ENCODE measurements around the gene ZNF526.

ZNF526 gene

GRCh38 chr19:42175952-42176648 is 44.0 kb upstream of the ZNF526 start:
- peak overlapping the region; percentile 26; the same call in 1 of the 2 replicates for H3K9ac ChIP-seq (ENCODE audit: low read length)
- H3K4me3 ChIP-seq (ENCODE audit: low read depth, low read length, poor library complexity, severe bottlenecking) = peak overlapping the region; percentile 49
- no peaks in the 10 kb centered on the region for H3K79me2 ChIP-seq (ENCODE audit: insufficient read depth, low read length)

DNA sequence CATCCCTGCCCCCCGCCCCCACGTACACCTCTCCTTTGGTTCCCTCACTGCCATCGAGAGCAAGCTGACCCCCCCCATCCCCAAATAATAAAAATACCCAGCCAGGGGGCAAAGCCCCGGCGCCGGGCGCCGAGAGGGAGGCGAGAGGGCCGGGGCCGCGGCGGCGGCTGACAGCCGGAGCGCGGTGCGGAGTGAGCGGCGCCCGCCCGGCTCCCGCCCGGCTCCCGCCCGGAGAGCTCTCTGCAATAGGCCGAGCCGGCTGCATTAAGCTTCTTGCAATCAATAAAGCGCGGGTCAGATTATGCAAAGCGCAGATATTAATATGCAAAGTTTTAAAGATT is 43.5 kb upstream of the ZNF526 start:
- no peaks in the 10 kb centered on the region for H4K20me1 ChIP-seq (ENCODE audit: insufficient read depth, low read length)
- H3K36me3 ChIP-seq (ENCODE audit: insufficient read depth, low read length) = no peaks in the 10 kb centered on the region
- H3K4me3 ChIP-seq (ENCODE audit: low read depth, low read length, poor library complexity, severe bottlenecking) = peak overlapping the region; percentile 49
- H3K79me2 ChIP-seq (ENCODE audit: insufficient read depth, low read length) = no peaks in the 10 kb centered on the region
- H3K9me2 ChIP-seq (ENCODE audit: low read depth, low read length) = no peaks in the 10 kb centered on the region
- H3K9me3 ChIP-seq (ENCODE audit: low read length) = no peaks in the 10 kb centered on the region
- TF ChIP-seq EZH2 (IDR thresholded peaks at IDR 0.05; ENCODE audit: borderline replicate concordance, low read length) = no peak
- TF ChIP-seq CTCF (IDR thresholded peaks at IDR 0.05; ENCODE audit: low read length) = no peak
- no peak overlapping the region for H3K27ac ChIP-seq (ENCODE audit: low read depth, low read length, poor library complexity, severe bottlenecking)
- H3K27me3 ChIP-seq (ENCODE audit: insufficient read depth, low read length) = peaks cover 3% of the 10 kb centered on the region; the same call in 1 of the 2 replicates
- H3K4me1 ChIP-seq (ENCODE audit: insufficient read depth, low read length, severe bottlenecking) = peaks cover 14% of the 10 kb centered on the region
- peak overlapping the region; percentile 60 for H3K4me2 ChIP-seq (ENCODE audit: low read length)
- no peak overlapping the region for H2AFZ ChIP-seq (ENCODE audit: low read length)
- H3K9ac ChIP-seq (ENCODE audit: low read length) = peak overlapping the region; percentile 26; the same call in 1 of the 2 replicates
- H3F3A ChIP-seq (ENCODE audit: insufficient read depth, low read length) = 0 out of 2 replicates have a peak, but pooled peaks cover 5% of the 10 kb centered on the region

More at GRCh38 chr19:42175952-42176648, 44.0 kb upstream of the ZNF526 start:
- TF ChIP-seq EZH2 (IDR thresholded peaks at IDR 0.05; ENCODE audit: borderline replicate concordance, low read length) (no peak), CTCF (IDR thresholded peaks at IDR 0.05; ENCODE audit: low read length) (no peak)
- Histone ChIP-seq H3K9me2 (ENCODE audit: low read depth, low read length) (no peaks in the 10 kb centered on the region), H3K4me2 (ENCODE audit: low read length) (peak overlapping the region; percentile 60), H3K36me3 (ENCODE audit: insufficient read depth, low read length) (no peaks in the 10 kb centered on the region), H2AFZ (ENCODE audit: low read length) (no peak overlapping the region), H3F3A (ENCODE audit: insufficient read depth, low read length) (0 out of 2 replicates have a peak, but pooled peaks cover 5% of the 10 kb centered on the region), H3K4me1 (ENCODE audit: insufficient read depth, low read length, severe bottlenecking) (peaks cover 14% of the 10 kb centered on the region), H4K20me1 (ENCODE audit: insufficient read depth, low read length) (no peaks in the 10 kb centered on the region), H3K27ac (ENCODE audit: low read depth, low read length, poor library complexity, severe bottlenecking) (no peak overlapping the region), H3K27me3 (ENCODE audit: insufficient read depth, low read length) (peaks cover 3% of the 10 kb centered on the region; the same call in 1 of the 2 replicates), H3K9me3 (ENCODE audit: low read length) (no peaks in the 10 kb centered on the region)

DNA sequence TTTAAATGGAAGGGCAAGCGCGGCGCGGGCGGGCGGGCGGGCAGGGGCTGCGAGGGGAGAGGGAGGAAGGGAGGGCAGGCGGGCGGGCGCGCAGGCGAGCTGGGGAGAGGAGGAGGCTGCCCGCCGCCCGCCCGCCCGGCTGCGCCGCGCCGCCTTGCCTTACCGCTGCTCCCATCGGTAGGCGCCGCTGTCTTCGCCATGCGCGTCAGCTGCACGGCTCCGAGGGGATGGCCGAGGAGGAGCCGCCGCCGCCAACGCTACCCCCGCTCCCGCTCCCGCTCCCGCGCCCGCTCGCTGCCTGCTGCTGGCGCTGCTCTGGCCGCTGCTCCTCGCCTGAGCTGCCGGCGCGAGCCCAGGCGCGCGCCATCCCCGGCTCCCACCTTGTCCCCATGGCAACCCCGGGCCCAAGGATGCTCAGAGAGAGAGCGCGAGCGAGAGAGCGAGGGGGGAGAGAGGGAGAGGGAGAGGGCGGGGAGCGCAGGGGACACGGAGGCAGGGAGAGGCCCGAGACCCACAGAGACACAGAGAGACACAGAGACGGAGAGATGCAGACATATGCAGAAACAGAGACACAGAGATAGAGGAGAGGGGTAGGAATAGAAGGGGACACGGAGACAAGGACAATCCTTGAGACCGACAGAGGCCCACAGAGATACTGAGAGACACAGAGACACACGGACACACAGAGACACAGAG is 43.0 kb upstream of the ZNF526 start:
- Histone ChIP-seq H3K4me2 (ENCODE audit: low read length) (peak overlapping the region; percentile 60), H2AFZ (ENCODE audit: low read length) (no peak overlapping the region), H3K27ac (ENCODE audit: low read depth, low read length, poor library complexity, severe bottlenecking) (no peak overlapping the region), H3K9me3 (ENCODE audit: low read length) (no peaks in the 10 kb centered on the region), H3K9ac (ENCODE audit: low read length) (no peak overlapping the region; the same call in 1 of the 2 replicates), H4K20me1 (ENCODE audit: insufficient read depth, low read length) (no peaks in the 10 kb centered on the region), H3K27me3 (ENCODE audit: insufficient read depth, low read length) (peaks cover 3% of the 10 kb centered on the region; the same call in 1 of the 2 replicates), H3K9me2 (ENCODE audit: low read depth, low read length) (no peaks in the 10 kb centered on the region), H3K36me3 (ENCODE audit: insufficient read depth, low read length) (no peaks in the 10 kb centered on the region), H3F3A (ENCODE audit: insufficient read depth, low read length) (0 out of 2 replicates have a peak, but pooled peaks cover 5% of the 10 kb centered on the region), H3K79me2 (ENCODE audit: insufficient read depth, low read length) (no peaks in the 10 kb centered on the region), H3K4me1 (ENCODE audit: insufficient read depth, low read length, severe bottlenecking) (peaks cover 14% of the 10 kb centered on the region), H3K4me3 (ENCODE audit: low read depth, low read length, poor library complexity, severe bottlenecking) (peak overlapping the region; percentile 48)
- TF ChIP-seq EZH2 (IDR thresholded peaks at IDR 0.05; ENCODE audit: borderline replicate concordance, low read length) (no peak), CTCF (IDR thresholded peaks at IDR 0.05; ENCODE audit: low read length) (peak; percentile 27; the same call in 1 of the 2 replicates)
